Uterus (tissue), 4 donors: ENCODE measurements around the gene KCNMA1. TPM values are rescaled to one million over a fixed set of nuclear protein-coding genes. Genes with fewer than 3 reads are reported as not detected.

Experiments
- DNase-seq, 2 donors: peaks; one replicate each; pipeline ENCODE4 v3.0.0-alpha.2; 2019 to 2020
- H3K27ac ChIP-seq, 2 donors: fragments of 200-600 bp; sonication (generic); 1 replicate in 1 of 2; 2 replicates in 1 of 2; pipeline ENCODE4 v1.5.1; 2016 to 2018
- H3K27me3 ChIP-seq, 2 donors: fragments of 200-600 bp; sonication (generic); one replicate each; pipeline ENCODE4 v1.5.1; 2018 to 2019; ENCODE audit warnings: control low read depth in 1 of 2
- H3K36me3 ChIP-seq, 2 donors: fragments of 200-600 bp; sonication (generic); one replicate each; pipeline ENCODE4 v1.5.1; 2019; ENCODE audit warnings: control low read depth in 1 of 2
- H3K4me1 ChIP-seq, 2 donors: fragments of 200-600 bp; sonication (generic); one replicate each; pipeline ENCODE4 v1.5.1; 2018 to 2019; ENCODE audit warnings: control low read depth in 1 of 2
- H3K4me3 ChIP-seq, 2 donors: fragments of 200-600 bp; sonication (generic); 1 replicate in 1 of 2; 2 replicates in 1 of 2; pipeline ENCODE4 v1.5.1; 2018 to 2019; ENCODE audit warnings: mild to moderate bottlenecking in 1 of 2
- H3K9me3 ChIP-seq, 2 donors: fragments of 200-600 bp; sonication (generic); one replicate each; pipeline ENCODE4 v1.5.1; 2019; ENCODE audit warnings: control low read depth in 1 of 2
- POLR2A ChIP-seq, 2 donors: fragments of 450-650 bp; IDR thresholded peaks; one replicate each; pipeline ENCODE4 v1.6.1; 2016; ENCODE audit warnings: antibody characterized with exemption in 2 of 2, mild to moderate bottlenecking in 1 of 2, moderate library complexity in 1 of 2
- intact Hi-C: fragments of 100-400 bp; cut with DNase I; formaldehyde crosslinking; loops from one replicate; pipeline ENCODE4 v1.15.1; 2023; ENCODE audit warnings: low total_unique reads
- total RNA-seq, 4 donors: library from RNA; depleted of rRNA in 3 of 4; stranded (reverse); fragments of >200 nt in 3 of 4; gene quantifications; one replicate each; pipeline versions ENCODE4 v1.1.0 to v1.2.4, GENCODE V29; 2014 to 2023
- TF ChIP-seq, protein P1 (sequence below), 4 experiments: fragments of 200-600 bp in 2 of 4; fragments of 450-650 bp in 2 of 4; sonication (generic) in 2 of 4; IDR thresholded peaks; one replicate each; pipeline ENCODE4 v1.5.1; 2016 to 2019; ENCODE audit warnings: antibody characterized with exemption in 4 of 4, mild to moderate bottlenecking in 2 of 4, moderate library complexity in 1 of 4
- donor health status: DM: yes; HTN: yes; CAD: no.

KCNMA1 gene
- total RNA-seq, 4 donors from 2014 or later: 86.2 to 236 (median 164) TPM

- DNase-seq: no peak
- Histone ChIP-seq H3K27me3 (no peaks in the 10 kb centered on the region), H3K9me3 (no peaks in the 10 kb centered on the region), H3K4me3 (no peak overlapping the region), H3K27ac (peak overlapping the region; percentile 65 to 94), H3K36me3 (no peaks in the 10 kb centered on the region), H3K4me1 (no peaks in the 10 kb centered on the region)
- intact Hi-C loops: no loop called here
- TF ChIP-seq POLR2A (IDR thresholded peaks at IDR 0.05): no peak
- TF ChIP-seq, protein P1, sequence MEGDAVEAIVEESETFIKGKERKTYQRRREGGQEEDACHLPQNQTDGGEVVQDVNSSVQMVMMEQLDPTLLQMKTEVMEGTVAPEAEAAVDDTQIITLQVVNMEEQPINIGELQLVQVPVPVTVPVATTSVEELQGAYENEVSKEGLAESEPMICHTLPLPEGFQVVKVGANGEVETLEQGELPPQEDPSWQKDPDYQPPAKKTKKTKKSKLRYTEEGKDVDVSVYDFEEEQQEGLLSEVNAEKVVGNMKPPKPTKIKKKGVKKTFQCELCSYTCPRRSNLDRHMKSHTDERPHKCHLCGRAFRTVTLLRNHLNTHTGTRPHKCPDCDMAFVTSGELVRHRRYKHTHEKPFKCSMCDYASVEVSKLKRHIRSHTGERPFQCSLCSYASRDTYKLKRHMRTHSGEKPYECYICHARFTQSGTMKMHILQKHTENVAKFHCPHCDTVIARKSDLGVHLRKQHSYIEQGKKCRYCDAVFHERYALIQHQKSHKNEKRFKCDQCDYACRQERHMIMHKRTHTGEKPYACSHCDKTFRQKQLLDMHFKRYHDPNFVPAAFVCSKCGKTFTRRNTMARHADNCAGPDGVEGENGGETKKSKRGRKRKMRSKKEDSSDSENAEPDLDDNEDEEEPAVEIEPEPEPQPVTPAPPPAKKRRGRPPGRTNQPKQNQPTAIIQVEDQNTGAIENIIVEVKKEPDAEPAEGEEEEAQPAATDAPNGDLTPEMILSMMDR (IDR thresholded peaks at IDR 0.05): no peak
Observed at GRCh38 chr10:77186936-77187335, 450.7 kb downstream of the KCNMA1 start.

DNA sequence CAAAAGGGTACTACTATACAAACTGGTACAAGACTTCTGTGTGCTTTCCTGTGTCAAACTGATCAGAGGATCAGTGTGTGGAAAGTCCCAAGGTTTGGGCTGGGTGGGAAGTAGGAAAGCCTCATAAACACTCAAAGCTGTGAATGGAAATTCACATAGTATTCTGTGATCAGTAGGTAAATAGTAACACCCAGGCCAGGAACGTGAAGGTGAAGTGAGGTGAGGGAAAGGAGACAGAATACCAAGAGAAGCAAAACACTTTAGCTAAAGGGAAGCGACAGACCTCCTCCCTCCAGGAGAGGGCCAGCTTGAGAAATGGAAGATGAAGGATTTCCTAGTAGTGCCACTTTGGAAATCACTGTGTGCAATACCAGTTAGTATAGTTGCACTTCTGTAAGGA, 451.9 kb downstream of the KCNMA1 start:
- no peaks in the 10 kb centered on the region for H3K9me3 ChIP-seq
- H3K36me3 ChIP-seq: no peaks in the 10 kb centered on the region
- no peak for TF ChIP-seq POLR2A (IDR thresholded peaks at IDR 0.05)
- TF ChIP-seq, protein P1 (IDR thresholded peaks at IDR 0.05): no peak
- DNase-seq: no peak
- intact Hi-C loops: no loop called here
- peak overlapping the region; percentile 17 to 41 for H3K27ac ChIP-seq
- no peaks in the 10 kb centered on the region for H3K27me3 ChIP-seq
- H3K4me1 ChIP-seq: no peaks in the 10 kb centered on the region
- H3K4me3 ChIP-seq: no peak overlapping the region

DNA sequence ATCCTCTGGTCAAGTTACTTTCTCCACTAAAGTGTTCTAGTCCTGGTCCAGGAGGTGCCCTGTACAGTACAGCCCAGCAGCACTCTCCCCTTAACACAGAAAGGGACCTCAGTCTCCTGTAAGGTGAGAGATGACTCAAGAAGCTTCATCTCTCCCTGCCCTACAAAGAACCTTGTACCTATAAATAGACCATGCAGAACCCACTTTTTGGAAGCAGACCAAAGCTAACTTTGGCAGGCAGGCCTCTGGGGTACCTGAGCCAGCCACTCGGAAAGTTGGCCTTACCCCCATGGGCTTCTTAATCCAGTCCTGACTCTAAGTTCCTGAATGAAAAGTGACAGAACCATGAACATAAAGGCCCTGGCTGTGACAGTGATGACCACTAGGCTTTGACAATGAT, 454.8 kb downstream of the KCNMA1 start:
- H3K4me1 ChIP-seq: no peaks in the 10 kb centered on the region
- no peak for DNase-seq
- TF ChIP-seq, protein P1 (IDR thresholded peaks at IDR 0.05): no peak
- no peak for TF ChIP-seq POLR2A (IDR thresholded peaks at IDR 0.05)
- no peaks in the 10 kb centered on the region for H3K27me3 ChIP-seq
- intact Hi-C loops: no loop called here
- no peaks in the 10 kb centered on the region for H3K36me3 ChIP-seq
- peak overlapping the region; percentile 46 to 53 for H3K27ac ChIP-seq
- no peaks in the 10 kb centered on the region for H3K9me3 ChIP-seq
- no peak overlapping the region for H3K4me3 ChIP-seq

GRCh38 chr10:77180794-77181193, 456.8 kb downstream of the KCNMA1 start:
- Histone ChIP-seq H3K27ac (peak overlapping the region; percentile 74 to 78), H3K4me3 (no peak overlapping the region), H3K27me3 (no peaks in the 10 kb centered on the region), H3K36me3 (no peaks in the 10 kb centered on the region), H3K9me3 (no peaks in the 10 kb centered on the region), H3K4me1 (no peaks in the 10 kb centered on the region)
- intact Hi-C loops: no loop called here
- TF ChIP-seq, protein P1 (IDR thresholded peaks at IDR 0.05): no peak
- no peak for TF ChIP-seq POLR2A (IDR thresholded peaks at IDR 0.05)
- no peak for DNase-seq

- peak overlapping the region; percentile 74 to 78 for H3K27ac ChIP-seq
- no peaks in the 10 kb centered on the region for H3K27me3 ChIP-seq
- H3K9me3 ChIP-seq: no peaks in the 10 kb centered on the region
- intact Hi-C loops: no loop called here
- no peak for DNase-seq
- no peaks in the 10 kb centered on the region for H3K36me3 ChIP-seq
- TF ChIP-seq, protein P1 (IDR thresholded peaks at IDR 0.05): no peak
- TF ChIP-seq POLR2A (IDR thresholded peaks at IDR 0.05): no peak
- no peak overlapping the region for H3K4me3 ChIP-seq
- H3K4me1 ChIP-seq: no peaks in the 10 kb centered on the region
Observed at GRCh38 chr10:77180104-77180503, 457.5 kb downstream of the KCNMA1 start.
